Stimulated activated CD4-positive, alpha-beta T cell treated with anti-CD3 and anti-CD28 coated beads, Interleukin-4, amount 100 ng/mL, for 24 hours (primary cell): ENCODE results near the gene CKMT1A.
"Not testable (repeated sequence)": the region's sequence is repeated elsewhere in the genome, so short reads cannot be mapped to it uniquely, and the experiment has no call there.

ENCODE experiments used
- DNase-seq: peaks from one replicate; pipeline ENCODE4 v3.0.0-alpha.2; 2020

Gene CKMT1A

GRCh38 chr15:43693148-43694022, at the start of gene CKMT1A:
Gene CKMT1A, plus strand, starts transcription at chr15:43693859. Its CDS starts 192 bp downstream, at chr15:43694051.
- DNase-seq = not testable (repeated sequence)

GRCh38 chr15:43648649-43649429, 44.8 kb upstream of the CKMT1A start, which contains the start of gene CATSPER2:
Gene CATSPER2, minus strand, starts transcription at chr15:43648844. Its CDS starts 783 bp downstream, at chr15:43648061.
- no peak for DNase-seq

GRCh38 chr15:43649430-43649926, 44.2 kb upstream of the CKMT1A start:
- DNase-seq = not testable (repeated sequence)

- DNase-seq = not testable (repeated sequence)
These were observed 33.9 kb upstream of the CKMT1A start for GRCh38 chr15:43659727-43660126.

GRCh38 chr15:43662293-43662692, 31.4 kb upstream of the CKMT1A start:
- not testable (repeated sequence) for DNase-seq

- not testable (repeated sequence) for DNase-seq
These were observed 30.3 kb upstream of the CKMT1A start for GRCh38 chr15:43663333-43663732.

- not testable (repeated sequence) for DNase-seq
These were observed 27.5 kb upstream of the CKMT1A start for GRCh38 chr15:43666177-43666576.

- DNase-seq = not testable (repeated sequence)
These were observed 19.5 kb upstream of the CKMT1A start for GRCh38 chr15:43674175-43674574.

- not testable (repeated sequence) for DNase-seq
These were observed 3.9 kb upstream of the CKMT1A start for GRCh38 chr15:43689604-43690301.

GRCh38 chr15:43692679-43693078, 980 bp upstream of the CKMT1A start:
- not testable (repeated sequence) for DNase-seq

GRCh38 chr15:43702174-43702573, 8.5 kb downstream of the CKMT1A start:
- no peak for DNase-seq

GRCh38 chr15:43702701-43703424, 9.2 kb downstream of the CKMT1A start:
- no peak for DNase-seq

GRCh38 chr15:43710431-43711131, 16.9 kb downstream of the CKMT1A start:
- DNase-seq = not testable (repeated sequence)

- DNase-seq = no peak
These were observed 29.5 kb downstream of the CKMT1A start for GRCh38 chr15:43723151-43723550.

GRCh38 chr15:43726306-43726705, 32.6 kb downstream of the CKMT1A start:
- DNase-seq = not testable (repeated sequence)

GRCh38 chr15:43728053-43728725, 34.5 kb downstream of the CKMT1A start:
- DNase-seq = not testable (repeated sequence)

GRCh38 chr15:43735416-43735815, 41.8 kb downstream of the CKMT1A start:
- no peak for DNase-seq

- DNase-seq = peak; percentile 88
These were observed 52.7 kb downstream of the CKMT1A start, which contains the start of gene PDIA3 for GRCh38 chr15:43746245-43746902. Gene PDIA3, plus strand, starts transcription at chr15:43746438. Its CDS starts 102 bp downstream, at chr15:43746540.

- DNase-seq = not testable (repeated sequence)
These were observed 53.2 kb downstream of the CKMT1A start for GRCh38 chr15:43746903-43747309.

GRCh38 chr15:43748376-43748775, 54.7 kb downstream of the CKMT1A start:
- peak; percentile 15 for DNase-seq
